BLaER1 (cell line): Measurements from ENCODE around the gene STX5.

Source experiments
- H3K27ac ChIP-seq: shearing (Covaris generic); formaldehyde crosslinking; 2 replicates; pipeline ENCODE4 v1.8.1; 2022
- H3K27me3 ChIP-seq: shearing (Covaris generic); formaldehyde crosslinking; 2 replicates; pipeline ENCODE4 v1.8.1; 2022
- H3K36me3 ChIP-seq: shearing (Covaris generic); formaldehyde crosslinking; 2 replicates; pipeline ENCODE4 v1.8.1; 2022
- H3K4me1 ChIP-seq: shearing (Covaris generic); formaldehyde crosslinking; 2 replicates; pipeline ENCODE4 v1.8.1; 2022
- H3K4me2 ChIP-seq: shearing (Covaris generic); formaldehyde crosslinking; 2 replicates; pipeline ENCODE4 v1.8.1; 2022
- H3K4me3 ChIP-seq: shearing (Covaris generic); formaldehyde crosslinking; 2 replicates; pipeline ENCODE4 v1.8.1; 2022
- H3K9ac ChIP-seq: shearing (Covaris generic); formaldehyde crosslinking; 2 replicates; pipeline ENCODE4 v1.8.1; 2022
- H3K9me3 ChIP-seq: shearing (Covaris generic); formaldehyde crosslinking; 2 replicates; pipeline ENCODE4 v1.8.1; 2022
- H4K20me1 ChIP-seq: shearing (Covaris generic); formaldehyde crosslinking; 2 replicates; pipeline ENCODE4 v1.8.1; 2022
- Cebpa-rat ChIP-seq: shearing (Covaris generic); IDR thresholded peaks from 2 replicates; pipeline ENCODE4 v1.8.1; 2022

The STX5 gene, protein sequence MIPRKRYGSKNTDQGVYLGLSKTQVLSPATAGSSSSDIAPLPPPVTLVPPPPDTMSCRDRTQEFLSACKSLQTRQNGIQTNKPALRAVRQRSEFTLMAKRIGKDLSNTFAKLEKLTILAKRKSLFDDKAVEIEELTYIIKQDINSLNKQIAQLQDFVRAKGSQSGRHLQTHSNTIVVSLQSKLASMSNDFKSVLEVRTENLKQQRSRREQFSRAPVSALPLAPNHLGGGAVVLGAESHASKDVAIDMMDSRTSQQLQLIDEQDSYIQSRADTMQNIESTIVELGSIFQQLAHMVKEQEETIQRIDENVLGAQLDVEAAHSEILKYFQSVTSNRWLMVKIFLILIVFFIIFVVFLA

DNA sequence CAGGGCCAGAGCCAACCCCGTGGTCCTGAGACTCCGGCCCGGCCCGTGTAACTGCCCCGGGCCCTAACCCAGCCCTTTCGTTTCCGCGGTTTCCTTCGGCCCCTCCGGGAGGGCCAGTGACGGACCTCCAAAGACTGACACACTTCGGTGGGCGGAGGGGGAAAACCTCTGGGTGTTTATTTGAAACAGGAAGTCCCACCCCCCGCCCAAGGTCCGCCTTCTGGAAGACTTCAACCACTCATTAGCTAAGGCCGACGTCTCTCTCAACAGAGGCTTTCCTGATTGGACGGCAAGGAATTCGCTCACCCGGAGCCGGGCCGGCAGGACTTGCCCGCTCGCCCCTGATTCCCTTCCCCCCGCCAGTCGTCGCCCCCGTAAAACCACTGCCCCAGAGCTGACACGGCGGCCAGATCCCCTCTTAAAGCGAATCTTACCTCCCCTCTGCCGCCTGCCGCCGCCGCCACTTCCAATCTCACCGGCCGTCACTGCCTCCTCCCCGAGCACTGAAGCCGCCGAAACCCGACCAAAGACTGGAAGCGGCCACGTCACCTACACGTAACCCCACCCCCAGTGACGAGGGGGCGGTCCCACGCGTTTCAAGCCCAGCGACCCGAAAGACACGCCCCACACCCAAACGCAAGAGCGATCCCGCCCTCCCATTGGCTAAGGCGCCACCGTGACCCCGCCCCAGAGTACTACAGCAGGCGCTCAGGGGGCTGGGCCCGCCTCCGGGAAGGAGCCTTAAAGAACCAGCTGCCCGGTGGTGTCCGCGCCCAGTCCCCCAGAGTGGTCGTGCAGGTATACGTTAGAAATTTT, at the start of gene STX5:
Gene STX5 (minus strand): TSS at position 532 of the 816 bp plus-strand sequence. CDS start 808 bp downstream, outside the sequence.
- Histone ChIP-seq H3K9ac (peak within 1 kb of the TSS; percentile 91), H3K4me3 (peak within 1 kb of the TSS; percentile 77), H3K27me3 (no peaks in the 10 kb centered on the region), H3K27ac (peak within 1 kb of the TSS; percentile 88), H3K4me2 (peak within 1 kb of the TSS; percentile 94), H3K4me1 (peaks cover 34% of the 10 kb centered on the region), H3K9me3 (no peaks in the 10 kb centered on the region), H3K36me3 (peaks cover 65% of the 10 kb centered on the region), H4K20me1 (peaks cover 60% of the 10 kb centered on the region)
- no peak for TF ChIP-seq Cebpa-rat

DNA sequence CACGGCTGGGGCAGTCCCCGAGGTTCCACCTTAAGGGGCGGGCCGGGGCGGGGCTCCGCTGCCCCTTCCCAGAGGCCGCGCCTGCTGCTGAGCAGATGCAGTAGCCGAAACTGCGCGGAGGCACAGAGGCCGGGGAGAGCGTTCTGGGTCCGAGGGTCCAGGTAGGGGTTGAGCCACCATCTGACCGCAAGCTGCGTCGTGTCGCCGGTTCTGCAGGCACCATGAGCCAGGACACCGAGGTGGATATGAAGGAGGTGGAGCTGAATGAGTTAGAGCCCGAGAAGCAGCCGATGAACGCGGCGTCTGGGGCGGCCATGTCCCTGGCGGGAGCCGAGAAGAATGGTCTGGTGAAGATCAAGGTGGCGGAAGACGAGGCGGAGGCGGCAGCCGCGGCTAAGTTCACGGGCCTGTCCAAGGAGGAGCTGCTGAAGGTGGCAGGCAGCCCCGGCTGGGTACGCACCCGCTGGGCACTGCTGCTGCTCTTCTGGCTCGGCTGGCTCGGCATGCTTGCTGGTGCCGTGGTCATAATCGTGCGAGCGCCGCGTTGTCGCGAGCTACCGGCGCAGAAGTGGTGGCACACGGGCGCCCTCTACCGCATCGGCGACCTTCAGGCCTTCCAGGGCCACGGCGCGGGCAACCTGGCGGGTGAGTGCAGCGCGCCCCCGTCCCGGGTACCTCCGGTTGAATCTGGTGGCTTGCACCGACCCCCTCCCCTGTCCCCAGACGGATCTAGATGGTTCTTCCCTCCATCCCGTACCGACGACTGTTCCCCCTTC, 49.1 kb upstream of the STX5 start, which contains the start of gene SLC3A2:
Gene SLC3A2 (plus strand): TSS at position 94 of the 776 bp plus-strand sequence. CDS start 128 bp downstream, at position 222.
- H3K36me3 ChIP-seq, result peaks cover 77% of the 10 kb centered on the region

DNA sequence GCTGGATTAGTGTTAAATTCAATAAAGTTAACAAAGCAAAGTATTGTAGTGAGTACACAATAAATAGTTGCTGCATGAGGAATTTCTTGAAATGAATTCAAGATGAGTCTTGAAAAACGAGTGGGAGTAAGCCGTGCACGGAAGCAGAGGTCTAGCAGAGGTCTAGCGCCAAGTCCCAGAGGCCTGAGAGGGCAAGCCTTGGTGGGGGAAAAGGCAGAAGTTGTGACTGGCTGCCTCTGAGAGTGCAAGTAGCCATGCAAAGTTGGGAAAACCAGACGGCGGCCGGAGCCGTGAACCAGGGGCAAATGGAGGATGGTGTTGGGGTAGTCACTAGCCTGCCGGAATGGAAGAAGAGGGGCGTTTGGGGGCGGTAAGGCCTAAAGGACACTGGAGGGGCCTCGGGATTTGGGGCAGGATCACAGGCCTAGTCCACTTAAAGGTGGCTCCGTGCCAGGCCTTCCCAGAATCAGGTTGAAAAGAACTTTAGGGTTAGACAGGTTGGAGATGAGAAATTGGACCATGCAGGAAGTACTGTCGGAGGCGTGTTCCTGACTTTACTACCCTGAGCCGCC, 48.5 kb upstream of the STX5 start:
- Histone ChIP-seq H3K9me3 (no peaks in the 10 kb centered on the region), H3K4me2 (peak overlapping the region; percentile 84), H3K36me3 (peaks cover 77% of the 10 kb centered on the region), H3K4me1 (peaks cover 38% of the 10 kb centered on the region), H3K27me3 (no peaks in the 10 kb centered on the region), H3K27ac (peak overlapping the region; percentile 99), H4K20me1 (peaks cover 41% of the 10 kb centered on the region), H3K9ac (peak overlapping the region; percentile 99), H3K4me3 (peak overlapping the region; percentile 97)
- TF ChIP-seq Cebpa-rat, result no peak

More for the DNA sequence above, 49.1 kb upstream of the STX5 start, which contains the start of gene SLC3A2:
- H3K4me2 ChIP-seq, result peak within 1 kb of the TSS; percentile 84
- no peak for TF ChIP-seq Cebpa-rat
- H3K27ac ChIP-seq, result peak within 1 kb of the TSS; percentile 99
- H3K9me3 ChIP-seq, result no peaks in the 10 kb centered on the region
- H3K4me1 ChIP-seq, result peaks cover 38% of the 10 kb centered on the region
- peak within 1 kb of the TSS; percentile 97 for H3K4me3 ChIP-seq
- H3K9ac ChIP-seq, result peak within 1 kb of the TSS; percentile 99
- H3K27me3 ChIP-seq, result no peaks in the 10 kb centered on the region
- peaks cover 42% of the 10 kb centered on the region for H4K20me1 ChIP-seq

DNA sequence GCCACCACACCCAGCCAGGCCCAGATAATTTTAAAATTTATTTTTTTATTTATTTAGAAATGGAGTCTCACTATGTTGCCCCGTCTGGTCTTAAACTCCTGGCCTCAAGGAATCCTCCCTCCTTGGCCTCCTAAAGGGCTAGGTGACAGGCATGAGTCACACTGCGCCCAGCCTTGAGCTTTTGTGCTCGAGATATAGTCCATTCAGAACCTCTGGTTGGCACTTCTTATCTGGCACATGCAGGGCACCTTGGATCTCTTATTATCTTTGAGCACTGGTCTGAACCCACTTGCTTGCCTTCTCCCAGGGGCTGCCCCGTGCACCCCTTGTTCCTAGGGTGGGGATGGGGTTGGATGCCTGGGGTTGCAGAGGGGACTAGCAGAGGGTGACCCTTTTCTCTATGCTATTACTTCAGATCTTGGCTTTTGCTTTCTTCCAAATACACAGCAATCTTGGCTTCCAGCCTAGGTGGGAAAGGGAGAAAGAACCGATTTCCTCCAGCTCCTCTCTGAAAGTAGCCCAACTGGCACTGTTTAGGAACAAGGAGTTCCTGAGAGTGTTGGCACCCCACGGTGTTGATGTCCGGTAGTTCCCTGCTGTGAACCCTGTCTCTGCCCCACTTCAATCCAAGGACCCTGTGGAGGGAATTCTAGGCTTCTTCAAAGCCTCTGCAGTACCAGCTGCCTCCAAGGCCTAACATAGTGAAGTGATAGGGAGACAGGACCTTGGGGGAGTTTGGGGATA, 47.6 kb upstream of the STX5 start:
- Histone ChIP-seq H3K4me2 (peak overlapping the region; percentile 84), H3K9me3 (no peaks in the 10 kb centered on the region), H4K20me1 (peaks cover 41% of the 10 kb centered on the region), H3K9ac (peak overlapping the region; percentile 99), H3K4me3 (no peak overlapping the region; the same call in 1 of the 2 replicates), H3K27ac (peak overlapping the region; percentile 99), H3K36me3 (peaks cover 77% of the 10 kb centered on the region), H3K27me3 (no peaks in the 10 kb centered on the region), H3K4me1 (peaks cover 38% of the 10 kb centered on the region)
- no peak for TF ChIP-seq Cebpa-rat

DNA sequence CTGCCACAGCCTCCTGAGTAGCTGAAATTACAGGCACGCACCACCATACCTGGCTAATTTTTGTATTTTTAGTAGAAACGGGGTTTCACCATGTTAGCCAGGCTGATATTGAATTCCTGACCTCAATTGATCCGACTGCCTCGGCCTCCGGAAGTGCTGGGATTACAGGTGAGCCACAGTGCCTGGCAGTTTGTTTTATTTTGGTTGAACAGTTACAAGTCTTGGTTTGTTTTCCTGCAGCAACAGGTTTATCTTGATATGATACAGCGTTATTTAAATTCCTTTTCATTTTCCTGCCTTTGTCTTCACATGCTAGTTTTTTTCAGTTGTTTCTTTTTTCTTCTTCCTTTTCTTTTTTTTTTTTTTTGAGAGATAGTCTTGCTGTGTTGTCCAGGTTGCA, 44.9 kb upstream of the STX5 start:
- H3K9me3 ChIP-seq, result no peaks in the 10 kb centered on the region
- H3K4me3 ChIP-seq, result no peak overlapping the region
- peaks cover 13% of the 10 kb centered on the region for H3K4me1 ChIP-seq
- H3K9ac ChIP-seq, result no peak overlapping the region; the same call in 1 of the 2 replicates
- H3K4me2 ChIP-seq, result no peak overlapping the region
- H3K36me3 ChIP-seq, result peaks cover 78% of the 10 kb centered on the region
- peaks cover 15% of the 10 kb centered on the region; the same call in 1 of the 2 replicates for H4K20me1 ChIP-seq
- TF ChIP-seq Cebpa-rat, result no peak
- H3K27me3 ChIP-seq, result no peaks in the 10 kb centered on the region
- no peak overlapping the region for H3K27ac ChIP-seq

DNA sequence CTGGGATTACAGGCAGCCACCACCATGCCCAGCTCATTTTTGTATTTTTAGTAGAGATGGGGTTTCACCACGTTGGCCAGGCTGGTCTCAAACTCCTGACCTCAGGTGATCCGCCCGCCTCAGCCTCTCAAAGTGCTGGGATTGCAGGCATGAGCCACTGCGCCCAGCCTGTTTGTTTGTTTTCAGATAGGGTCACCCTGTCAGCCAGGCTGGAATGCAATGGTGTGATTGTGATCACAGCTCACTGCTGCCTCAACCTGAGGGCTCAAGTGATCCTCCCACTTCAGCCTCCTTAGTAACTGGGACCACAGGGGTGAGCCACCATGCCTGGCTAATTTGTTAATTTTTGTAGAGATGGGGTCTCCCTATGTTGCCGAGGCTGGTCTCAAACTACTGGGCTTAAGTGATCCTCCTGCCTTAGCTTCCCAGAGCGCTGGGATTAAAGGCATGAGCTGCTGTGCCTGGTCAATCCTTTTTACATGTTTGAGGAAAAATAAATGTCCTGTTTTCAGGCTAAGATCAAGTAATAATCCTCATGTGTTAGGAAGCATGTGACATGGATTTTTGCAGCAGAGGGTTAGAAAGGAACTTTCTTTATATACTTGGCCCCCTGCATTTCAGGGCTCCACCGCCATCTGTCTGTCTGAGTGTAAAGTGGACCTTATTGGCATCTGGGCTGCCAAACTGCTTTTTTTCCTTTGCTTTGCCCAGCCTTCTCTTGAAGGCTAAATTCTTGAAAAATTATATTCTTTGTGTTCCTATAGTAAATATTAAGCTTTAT, 44.0 kb upstream of the STX5 start:
- Histone ChIP-seq H3K36me3 (peaks cover 86% of the 10 kb centered on the region), H3K27me3 (no peaks in the 10 kb centered on the region), H3K4me1 (peaks cover 13% of the 10 kb centered on the region), H3K4me3 (no peak overlapping the region), H3K4me2 (no peak overlapping the region), H4K20me1 (peaks cover 15% of the 10 kb centered on the region; the same call in 1 of the 2 replicates), H3K27ac (no peak overlapping the region), H3K9me3 (no peaks in the 10 kb centered on the region), H3K9ac (no peak overlapping the region)
- no peak for TF ChIP-seq Cebpa-rat

DNA sequence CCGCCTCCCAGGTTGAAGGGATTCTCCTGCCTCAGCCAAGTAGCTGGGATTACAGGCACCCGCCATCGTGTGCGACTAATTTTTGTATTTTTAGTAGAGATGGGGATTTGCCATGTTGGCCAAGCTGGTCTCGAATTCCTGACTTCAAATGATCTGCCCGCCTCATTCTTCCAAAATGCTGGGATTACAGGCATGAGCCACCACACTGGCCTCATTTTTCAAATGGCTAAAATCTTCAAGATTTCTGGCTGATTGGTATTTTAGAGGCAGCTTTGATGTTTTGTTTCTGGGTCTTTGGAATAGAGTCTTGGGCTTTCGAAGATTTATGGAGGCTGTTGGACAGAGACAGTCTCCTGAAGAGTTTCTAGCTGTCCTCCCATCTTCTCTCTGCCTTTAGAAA, 43.0 kb upstream of the STX5 start:
- Histone ChIP-seq H3K9ac (no peak overlapping the region), H3K27me3 (no peaks in the 10 kb centered on the region), H3K9me3 (no peaks in the 10 kb centered on the region), H3K4me1 (peaks cover 9% of the 10 kb centered on the region), H4K20me1 (peaks cover 15% of the 10 kb centered on the region; the same call in 1 of the 2 replicates), H3K36me3 (peaks cover 95% of the 10 kb centered on the region), H3K27ac (no peak overlapping the region), H3K4me2 (no peak overlapping the region), H3K4me3 (no peak overlapping the region)
- TF ChIP-seq Cebpa-rat, result no peak

DNA sequence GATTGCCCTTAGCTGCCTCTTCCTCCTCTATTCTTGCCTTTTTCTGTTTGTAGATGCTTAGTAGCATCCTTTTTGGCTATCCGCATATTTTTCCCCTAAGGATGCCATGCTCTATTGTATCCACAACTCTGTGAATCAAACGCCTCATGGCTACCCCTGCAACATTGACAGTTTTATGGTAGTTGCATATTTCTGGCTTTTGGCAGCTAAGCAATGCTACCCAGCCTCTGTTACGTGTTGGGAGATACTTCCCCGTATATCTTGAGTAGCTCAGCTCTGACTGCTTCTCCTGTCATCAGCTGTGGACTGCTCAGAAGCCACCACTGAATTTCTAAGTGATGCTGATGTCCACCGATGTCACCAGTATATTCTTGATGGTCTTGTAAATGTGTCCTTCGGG, 33.8 kb upstream of the STX5 start:
- H4K20me1 ChIP-seq, result peaks cover 33% of the 10 kb centered on the region
- H3K27me3 ChIP-seq, result no peaks in the 10 kb centered on the region
- peaks cover 61% of the 10 kb centered on the region for H3K36me3 ChIP-seq
- H3K9ac ChIP-seq, result no peak overlapping the region
- H3K4me1 ChIP-seq, result peaks cover 19% of the 10 kb centered on the region
- H3K4me3 ChIP-seq, result no peak overlapping the region
- no peak overlapping the region for H3K27ac ChIP-seq
- no peak overlapping the region for H3K4me2 ChIP-seq
- H3K9me3 ChIP-seq, result no peaks in the 10 kb centered on the region
- no peak for TF ChIP-seq Cebpa-rat
